KMS-11 (cell line): ENCODE measurements around the gene DNAJB2.

ENCODE experiments used
- H2AFZ ChIP-seq: fragments of 200-600 bp; sonication (generic); 2 replicates; pipeline ENCODE4 v1.6.1; 2016; ENCODE audit warnings: antibody characterized with exemption, mixed run types, low read depth
- H3K27ac ChIP-seq: fragments of 200-600 bp; sonication (generic); 2 replicates; pipeline ENCODE4 v1.6.1; 2016; ENCODE audit warnings: mild to moderate bottlenecking, mixed run types
- H3K27me3 ChIP-seq: fragments of 200-600 bp; sonication (generic); 2 replicates; pipeline ENCODE4 v1.6.1; 2017; ENCODE audit warnings: mild to moderate bottlenecking, low read depth, mixed run types, moderate library complexity; ENCODE audit not compliant: insufficient read depth
- H3K36me3 ChIP-seq: fragments of 200-600 bp; sonication (generic); 2 replicates; pipeline ENCODE4 v1.6.1; 2017; ENCODE audit warnings: mild to moderate bottlenecking, mixed run types; ENCODE audit not compliant: insufficient read depth
- H3K4me1 ChIP-seq: fragments of 200-600 bp; sonication (generic); 2 replicates; pipeline ENCODE4 v1.6.1; 2016; ENCODE audit warnings: mild to moderate bottlenecking, low read depth, mixed run types; ENCODE audit not compliant: poor library complexity, severe bottlenecking
- H3K4me2 ChIP-seq: fragments of 200-600 bp; sonication (generic); 2 replicates; pipeline ENCODE4 v1.7.0; 2016; ENCODE audit warnings: mild to moderate bottlenecking, mixed run types
- H3K4me3 ChIP-seq: fragments of 200-600 bp; sonication (generic); IDR thresholded peaks from 2 replicates; pipeline ENCODE4 v1.6.1; 2017; ENCODE audit warnings: low read depth, low read length, mixed read lengths; ENCODE audit not compliant: insufficient read depth
- H3K79me2 ChIP-seq: fragments of 200-600 bp; sonication (generic); 2 replicates; pipeline ENCODE4 v1.6.1; 2016; ENCODE audit warnings: low read depth, mixed run types; ENCODE audit not compliant: insufficient read depth
- H3K9ac ChIP-seq: fragments of 200-600 bp; sonication (generic); 2 replicates; pipeline ENCODE4 v1.6.1; 2016; ENCODE audit warnings: mild to moderate bottlenecking, mixed run types
- H4K20me1 ChIP-seq: fragments of 200-600 bp; sonication (generic); 2 replicates; pipeline ENCODE4 v1.6.1; 2016; ENCODE audit warnings: mild to moderate bottlenecking, mixed run types; ENCODE audit not compliant: insufficient read depth
- CTCF ChIP-seq: fragments of 200-600 bp; sonication (generic); conservative IDR thresholded peaks from 2 replicates; pipeline ENCODE4 v1.6.1; 2017; ENCODE audit warnings: low read depth, mild to moderate bottlenecking, antibody characterized with exemption, low read length, moderate library complexity, mixed read lengths

The DNAJB2 gene

DNA sequence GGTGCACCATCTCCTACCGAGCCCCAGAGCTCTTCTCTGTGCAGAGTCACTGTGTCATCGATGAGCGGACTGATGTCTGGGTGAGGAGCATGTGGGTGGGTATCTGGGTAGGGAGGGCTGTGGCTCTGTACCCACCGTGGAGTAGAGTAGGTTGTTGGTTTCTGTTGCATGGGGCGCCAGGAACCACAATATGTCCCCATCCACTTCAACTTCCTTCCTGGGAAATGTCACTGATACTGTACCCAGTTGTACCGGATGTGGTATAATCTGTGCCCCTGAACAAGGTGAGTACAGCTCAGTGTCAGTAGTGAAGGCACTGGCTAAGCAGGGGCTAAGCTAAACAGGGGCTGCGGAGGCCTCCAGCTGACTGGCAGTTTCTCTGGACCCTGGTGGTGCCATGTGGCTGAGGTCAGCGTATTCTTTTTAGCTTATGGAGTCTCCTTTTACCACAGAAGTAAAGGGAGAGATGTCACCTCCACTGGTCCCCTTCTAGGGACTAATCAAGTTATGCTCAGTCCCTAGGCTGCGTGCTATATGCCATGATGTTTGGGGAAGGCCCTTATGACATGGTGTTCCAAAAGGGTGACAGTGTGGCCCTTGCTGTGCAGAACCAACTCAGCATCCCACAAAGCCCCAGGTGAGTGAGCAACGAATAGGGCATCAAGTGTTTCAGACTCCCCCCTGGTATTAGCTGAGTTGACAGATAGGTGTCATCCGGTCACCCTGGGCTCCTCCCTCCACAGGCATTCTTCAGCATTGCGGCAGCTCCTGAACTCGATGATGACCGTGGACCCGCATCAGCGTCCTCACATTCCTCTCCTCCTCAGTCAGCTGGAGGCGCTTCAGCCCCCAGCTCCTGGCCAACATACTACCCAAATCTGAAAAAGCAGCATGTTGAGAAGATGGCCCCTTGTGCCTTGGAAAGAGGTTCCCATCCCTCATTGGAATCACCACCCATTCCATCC, 31.2 kb upstream of the DNAJB2 start:
- Histone ChIP-seq H3K27ac (no peak overlapping the region), H2AFZ (no peak overlapping the region), H3K27me3 (no peaks in the 10 kb centered on the region), H3K4me3 (no peak overlapping the region), H3K9ac (no peak overlapping the region), H3K4me1 (peaks cover 29% of the 10 kb centered on the region), H4K20me1 (no peaks in the 10 kb centered on the region), H3K79me2 (peaks cover 6% of the 10 kb centered on the region; the same call in 1 of the 2 replicates), H3K4me2 (no peak overlapping the region), H3K36me3 (no peaks in the 10 kb centered on the region)
- no peak for TF ChIP-seq CTCF

DNA sequence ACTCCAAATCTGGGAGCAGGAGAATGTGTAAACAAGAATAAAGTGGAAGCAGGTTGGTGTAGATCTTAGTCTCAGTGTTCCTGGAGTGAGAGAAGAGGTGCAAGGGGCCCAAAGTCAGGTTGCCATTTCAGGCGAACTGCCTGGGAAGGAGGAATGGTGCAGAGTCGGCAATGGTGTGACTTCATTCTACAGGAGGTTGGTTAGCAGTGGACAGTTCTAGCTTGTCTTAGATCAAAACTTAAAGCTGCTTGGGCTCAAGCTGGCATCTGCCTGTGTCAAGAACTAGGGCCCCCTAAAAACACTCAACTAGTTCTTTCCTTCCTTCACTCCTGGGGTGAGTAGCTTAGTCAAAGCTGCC, 30.3 kb upstream of the DNAJB2 start:
- Histone ChIP-seq H3K4me3 (no peak overlapping the region), H3K36me3 (no peaks in the 10 kb centered on the region), H3K27ac (peak overlapping the region; percentile 19; the same call in 1 of the 2 replicates), H4K20me1 (no peaks in the 10 kb centered on the region), H3K79me2 (peaks cover 6% of the 10 kb centered on the region; the same call in 1 of the 2 replicates), H3K4me1 (peaks cover 29% of the 10 kb centered on the region), H2AFZ (no peak overlapping the region), H3K9ac (no peak overlapping the region), H3K4me2 (peak overlapping the region; percentile 21; the same call in 1 of the 2 replicates), H3K27me3 (no peaks in the 10 kb centered on the region)
- TF ChIP-seq CTCF: no peak

GRCh38 chr2:219249203-219249980, 29.8 kb upstream of the DNAJB2 start:
- Histone ChIP-seq H2AFZ (no peak overlapping the region), H3K79me2 (peaks cover 6% of the 10 kb centered on the region; the same call in 1 of the 2 replicates), H3K27ac (peak overlapping the region; percentile 19; the same call in 1 of the 2 replicates), H3K36me3 (no peaks in the 10 kb centered on the region), H4K20me1 (no peaks in the 10 kb centered on the region), H3K4me3 (no peak overlapping the region), H3K27me3 (0 out of 2 replicates have a peak, but pooled peaks cover 2% of the 10 kb centered on the region), H3K4me1 (peaks cover 26% of the 10 kb centered on the region), H3K9ac (no peak overlapping the region), H3K4me2 (peak overlapping the region; percentile 21; the same call in 1 of the 2 replicates)
- no peak for TF ChIP-seq CTCF

DNA sequence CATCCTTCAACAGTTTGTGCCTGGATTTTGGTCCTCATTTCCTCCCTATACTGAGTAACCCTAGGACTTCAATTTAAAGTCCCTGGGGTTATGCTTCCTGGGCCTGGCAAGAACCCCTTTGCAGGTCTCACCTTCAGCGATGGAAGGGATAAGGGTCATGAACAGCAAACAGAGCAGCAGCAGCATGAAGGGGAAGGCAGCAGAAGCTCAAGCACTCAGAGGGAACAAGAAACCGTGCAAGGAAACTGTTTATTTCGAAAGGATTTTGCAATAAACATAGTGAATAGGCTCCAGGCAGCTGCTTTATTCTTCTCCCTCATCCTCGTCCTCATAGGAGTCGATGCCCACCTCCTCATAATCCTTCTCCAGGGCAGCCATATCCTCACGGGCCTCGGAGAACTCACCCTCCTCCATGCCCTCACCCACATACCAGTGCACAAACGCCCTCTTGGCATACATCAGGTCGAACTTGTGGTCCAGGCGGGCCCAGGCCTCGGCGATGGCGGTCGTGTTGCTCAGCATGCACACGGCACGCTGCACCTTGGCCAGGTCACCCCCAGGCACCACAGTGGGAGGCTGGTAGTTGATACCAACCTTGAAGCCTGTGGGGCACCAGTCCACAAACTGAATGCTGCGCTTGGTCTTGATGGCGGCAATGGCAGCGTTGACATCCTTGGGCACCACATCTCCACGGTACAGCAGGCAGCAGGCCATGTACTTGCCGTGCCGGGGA, 29.0 kb upstream of the DNAJB2 start:
- peak overlapping the region; percentile 21; the same call in 1 of the 2 replicates for H3K4me2 ChIP-seq
- H2AFZ ChIP-seq: no peak overlapping the region
- H3K27me3 ChIP-seq: peaks cover 10% of the 10 kb centered on the region; the same call in 1 of the 2 replicates
- peak overlapping the region; percentile 19; the same call in 1 of the 2 replicates for H3K27ac ChIP-seq
- H4K20me1 ChIP-seq: no peaks in the 10 kb centered on the region
- H3K79me2 ChIP-seq: peaks cover 6% of the 10 kb centered on the region; the same call in 1 of the 2 replicates
- no peak for TF ChIP-seq CTCF
- H3K4me1 ChIP-seq: peaks cover 30% of the 10 kb centered on the region
- H3K36me3 ChIP-seq: no peaks in the 10 kb centered on the region
- no peak overlapping the region for H3K9ac ChIP-seq
- H3K4me3 ChIP-seq: no peak overlapping the region
